HepG2 (cell line): Measurements from ENCODE around the gene MITF. TPM values are rescaled to one million over a fixed set of nuclear protein-coding genes. Genes with fewer than 3 reads are reported as not detected.

ENCODE experiments used
- FOXA3 ChIP-seq: IDR thresholded peaks from 2 replicates; pipeline ENCODE4 v1.6.1; 2016; ENCODE audit warnings: missing genetic modification reagents, missing compliant biosample characterization
- HCFC1 ChIP-seq: fragments of 150-350 bp; IDR thresholded peaks from 2 replicates; pipeline ENCODE4 v1.6.1; 2014; ENCODE audit warnings: low read depth, low read length
- HOXD1 ChIP-seq: sonication (generic); formaldehyde crosslinking; IDR thresholded peaks from 2 replicates; pipeline ENCODE4 v1.5.0; 2020; ENCODE audit warnings: missing genetic modification reagents
- KLF16 ChIP-seq, 2 experiments: sonication (generic) in 1 of 2; formaldehyde crosslinking in 1 of 2; IDR thresholded peaks; 2 replicates each; pipeline versions ENCODE4 v1.6.1 to v1.8.0; 2016 to 2023; ENCODE audit warnings: missing genetic modification reagents in 2 of 2, missing compliant biosample characterization in 1 of 2
- NKX3-1 ChIP-seq: sonication (generic); formaldehyde crosslinking; IDR thresholded peaks from 2 replicates; pipeline ENCODE4 v1.5.0; 2020; ENCODE audit warnings: missing genetic modification reagents
- PHF8 ChIP-seq: sonication (generic); formaldehyde crosslinking; IDR thresholded peaks from 2 replicates; pipeline ENCODE4 v1.5.0; 2020; ENCODE audit warnings: missing genetic modification reagents
- THAP11 ChIP-seq: IDR thresholded peaks from 2 replicates; pipeline ENCODE4 v1.6.1; 2016; ENCODE audit warnings: missing biosample characterization, missing genetic modification reagents
- ZNF280B ChIP-seq: sonication (generic); formaldehyde crosslinking; IDR thresholded peaks from 2 replicates; pipeline ENCODE4 v1.5.0; 2020; ENCODE audit warnings: missing genetic modification reagents, mild to moderate bottlenecking, borderline replicate concordance
- ZNF574 ChIP-seq: sonication (generic); formaldehyde crosslinking; IDR thresholded peaks from 2 replicates; pipeline ENCODE4 v1.4.0; 2020; ENCODE audit warnings: missing genetic modification reagents
- polyA plus RNA-seq, 8 experiments: library from polyadenylated mRNA; depleted of rRNA in 3 of 8; stranded (reverse) in 7 of 8; unstranded in 1 of 8; fragments of >200 nt; fragmentation: Illumina TruSeq in 4 of 8; extraction: Trizol in 4 of 8; gene quantifications; 2 replicates each; pipeline versions ENCODE4 v1.2.1 to v1.2.3, GENCODE V29; 2011 to 2016; ENCODE audit warnings: low read depth in 4 of 8, missing spikeins in 1 of 8, mixed read lengths in 1 of 8; ENCODE audit not compliant: insufficient read depth in 1 of 8
- total RNA-seq, 5 experiments: library from RNA; depleted of rRNA; stranded (reverse); fragments of >200 nt; fragmentation: Illumina TruSeq; extraction: Trizol; gene quantifications; 2 replicates each; pipeline ENCODE4 v1.2.3, GENCODE V29; 2016; ENCODE audit warnings: low read depth in 1 of 5
- TF ChIP-seq, protein P1 (sequence below): sonication (generic); formaldehyde crosslinking; IDR thresholded peaks from 2 replicates; pipeline ENCODE4 v1.4.0; 2020; ENCODE audit warnings: missing genetic modification reagents
- TF ChIP-seq, protein P2 (sequence below): sonication (generic); formaldehyde crosslinking; IDR thresholded peaks from 2 replicates; pipeline ENCODE4 v1.4.0; 2020; ENCODE audit warnings: missing genetic modification reagents
- TF ChIP-seq, protein P3 (sequence below): IDR thresholded peaks from 2 replicates; pipeline ENCODE4 v1.6.1; 2016; ENCODE audit warnings: mild to moderate bottlenecking
- TF ChIP-seq, protein P4 (sequence below): sonication (generic); formaldehyde crosslinking; IDR thresholded peaks from 2 replicates; pipeline ENCODE4 v1.4.0; 2020; ENCODE audit warnings: low read depth, mild to moderate bottlenecking, missing genetic modification reagents

Gene MITF
- total and polyA plus RNA-seq, 2 of the 13 experiments (the other 11 are each of a cell fraction or from before 2014, with no cell fraction given), result 0.12 to 0.38 TPM

GRCh38 chr3:69739204-69740102 lies at the start of gene MITF (continued):
- TF ChIP-seq ZNF280B (CRISPR knock-in tag), result no peak
- TF ChIP-seq, protein P1, sequence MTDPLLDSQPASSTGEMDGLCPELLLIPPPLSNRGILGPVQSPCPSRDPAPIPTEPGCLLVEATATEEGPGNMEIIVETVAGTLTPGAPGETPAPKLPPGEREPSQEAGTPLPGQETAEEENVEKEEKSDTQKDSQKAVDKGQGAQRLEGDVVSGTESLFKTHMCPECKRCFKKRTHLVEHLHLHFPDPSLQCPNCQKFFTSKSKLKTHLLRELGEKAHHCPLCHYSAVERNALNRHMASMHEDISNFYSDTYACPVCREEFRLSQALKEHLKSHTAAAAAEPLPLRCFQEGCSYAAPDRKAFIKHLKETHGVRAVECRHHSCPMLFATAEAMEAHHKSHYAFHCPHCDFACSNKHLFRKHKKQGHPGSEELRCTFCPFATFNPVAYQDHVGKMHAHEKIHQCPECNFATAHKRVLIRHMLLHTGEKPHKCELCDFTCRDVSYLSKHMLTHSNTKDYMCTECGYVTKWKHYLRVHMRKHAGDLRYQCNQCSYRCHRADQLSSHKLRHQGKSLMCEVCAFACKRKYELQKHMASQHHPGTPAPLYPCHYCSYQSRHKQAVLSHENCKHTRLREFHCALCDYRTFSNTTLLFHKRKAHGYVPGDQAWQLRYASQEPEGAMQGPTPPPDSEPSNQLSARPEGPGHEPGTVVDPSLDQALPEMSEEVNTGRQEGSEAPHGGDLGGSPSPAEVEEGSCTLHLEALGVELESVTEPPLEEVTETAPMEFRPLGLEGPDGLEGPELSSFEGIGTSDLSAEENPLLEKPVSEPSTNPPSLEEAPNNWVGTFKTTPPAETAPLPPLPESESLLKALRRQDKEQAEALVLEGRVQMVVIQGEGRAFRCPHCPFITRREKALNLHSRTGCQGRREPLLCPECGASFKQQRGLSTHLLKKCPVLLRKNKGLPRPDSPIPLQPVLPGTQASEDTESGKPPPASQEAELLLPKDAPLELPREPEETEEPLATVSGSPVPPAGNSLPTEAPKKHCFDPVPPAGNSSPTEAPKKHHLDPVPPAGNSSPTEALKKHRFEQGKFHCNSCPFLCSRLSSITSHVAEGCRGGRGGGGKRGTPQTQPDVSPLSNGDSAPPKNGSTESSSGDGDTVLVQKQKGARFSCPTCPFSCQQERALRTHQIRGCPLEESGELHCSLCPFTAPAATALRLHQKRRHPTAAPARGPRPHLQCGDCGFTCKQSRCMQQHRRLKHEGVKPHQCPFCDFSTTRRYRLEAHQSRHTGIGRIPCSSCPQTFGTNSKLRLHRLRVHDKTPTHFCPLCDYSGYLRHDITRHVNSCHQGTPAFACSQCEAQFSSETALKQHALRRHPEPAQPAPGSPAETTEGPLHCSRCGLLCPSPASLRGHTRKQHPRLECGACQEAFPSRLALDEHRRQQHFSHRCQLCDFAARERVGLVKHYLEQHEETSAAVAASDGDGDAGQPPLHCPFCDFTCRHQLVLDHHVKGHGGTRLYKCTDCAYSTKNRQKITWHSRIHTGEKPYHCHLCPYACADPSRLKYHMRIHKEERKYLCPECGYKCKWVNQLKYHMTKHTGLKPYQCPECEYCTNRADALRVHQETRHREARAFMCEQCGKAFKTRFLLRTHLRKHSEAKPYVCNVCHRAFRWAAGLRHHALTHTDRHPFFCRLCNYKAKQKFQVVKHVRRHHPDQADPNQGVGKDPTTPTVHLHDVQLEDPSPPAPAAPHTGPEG (CRISPR knock-in tag), result no peak
- TF ChIP-seq, protein P2, sequence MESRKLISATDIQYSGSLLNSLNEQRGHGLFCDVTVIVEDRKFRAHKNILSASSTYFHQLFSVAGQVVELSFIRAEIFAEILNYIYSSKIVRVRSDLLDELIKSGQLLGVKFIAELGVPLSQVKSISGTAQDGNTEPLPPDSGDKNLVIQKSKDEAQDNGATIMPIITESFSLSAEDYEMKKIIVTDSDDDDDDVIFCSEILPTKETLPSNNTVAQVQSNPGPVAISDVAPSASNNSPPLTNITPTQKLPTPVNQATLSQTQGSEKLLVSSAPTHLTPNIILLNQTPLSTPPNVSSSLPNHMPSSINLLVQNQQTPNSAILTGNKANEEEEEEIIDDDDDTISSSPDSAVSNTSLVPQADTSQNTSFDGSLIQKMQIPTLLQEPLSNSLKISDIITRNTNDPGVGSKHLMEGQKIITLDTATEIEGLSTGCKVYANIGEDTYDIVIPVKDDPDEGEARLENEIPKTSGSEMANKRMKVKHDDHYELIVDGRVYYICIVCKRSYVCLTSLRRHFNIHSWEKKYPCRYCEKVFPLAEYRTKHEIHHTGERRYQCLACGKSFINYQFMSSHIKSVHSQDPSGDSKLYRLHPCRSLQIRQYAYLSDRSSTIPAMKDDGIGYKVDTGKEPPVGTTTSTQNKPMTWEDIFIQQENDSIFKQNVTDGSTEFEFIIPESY (CRISPR knock-in tag), result no peak
- peak; percentile 60 for TF ChIP-seq ZNF574 (CRISPR knock-in tag)
- TF ChIP-seq NKX3-1 (CRISPR knock-in tag), result no peak
- peak; percentile 98 for TF ChIP-seq THAP11 (CRISPR knock-in tag)
- no peak for TF ChIP-seq KLF16 (CRISPR knock-in tag; IDR thresholded peaks at IDR 0.05)
- TF ChIP-seq, protein P3, sequence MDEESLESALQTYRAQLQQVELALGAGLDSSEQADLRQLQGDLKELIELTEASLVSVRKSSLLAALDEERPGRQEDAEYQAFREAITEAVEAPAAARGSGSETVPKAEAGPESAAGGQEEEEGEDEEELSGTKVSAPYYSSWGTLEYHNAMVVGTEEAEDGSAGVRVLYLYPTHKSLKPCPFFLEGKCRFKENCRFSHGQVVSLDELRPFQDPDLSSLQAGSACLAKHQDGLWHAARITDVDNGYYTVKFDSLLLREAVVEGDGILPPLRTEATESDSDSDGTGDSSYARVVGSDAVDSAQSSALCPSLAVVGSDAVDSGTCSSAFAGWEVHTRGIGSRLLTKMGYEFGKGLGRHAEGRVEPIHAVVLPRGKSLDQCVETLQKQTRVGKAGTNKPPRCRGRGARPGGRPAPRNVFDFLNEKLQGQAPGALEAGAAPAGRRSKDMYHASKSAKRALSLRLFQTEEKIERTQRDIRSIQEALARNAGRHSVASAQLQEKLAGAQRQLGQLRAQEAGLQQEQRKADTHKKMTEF (CRISPR knock-in tag), result peak; percentile 45; the same call in 1 of the 2 replicates
- no peak for TF ChIP-seq HOXD1 (CRISPR knock-in tag)
- TF ChIP-seq, protein P4, sequence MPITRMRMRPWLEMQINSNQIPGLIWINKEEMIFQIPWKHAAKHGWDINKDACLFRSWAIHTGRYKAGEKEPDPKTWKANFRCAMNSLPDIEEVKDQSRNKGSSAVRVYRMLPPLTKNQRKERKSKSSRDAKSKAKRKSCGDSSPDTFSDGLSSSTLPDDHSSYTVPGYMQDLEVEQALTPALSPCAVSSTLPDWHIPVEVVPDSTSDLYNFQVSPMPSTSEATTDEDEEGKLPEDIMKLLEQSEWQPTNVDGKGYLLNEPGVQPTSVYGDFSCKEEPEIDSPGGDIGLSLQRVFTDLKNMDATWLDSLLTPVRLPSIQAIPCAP, result no peak
- TF ChIP-seq HCFC1, result peak; percentile 93
- TF ChIP-seq FOXA3, result peak; percentile 35; the same call in 1 of the 2 replicates
- TF ChIP-seq PHF8 (CRISPR knock-in tag), result 0 out of 2 replicates have a peak, but pooled peaks have one; percentile 24
